Activated naive CD8-positive, alpha-beta T cell (primary cell): Measurements from ENCODE around the gene ABHD6.
"Not testable (repeated sequence)": the region's sequence is repeated elsewhere in the genome, so short reads cannot be mapped to it uniquely, and the experiment has no call there.

Experiments used
- H3K27ac Mint-ChIP-seq: one replicate; pipeline ENCODE4 v1.8.0; 2021; ENCODE audit warnings: mixed read lengths
- H3K27me3 Mint-ChIP-seq: one replicate; pipeline ENCODE4 v1.8.0; 2021; ENCODE audit warnings: mixed read lengths
- H3K36me3 Mint-ChIP-seq: one replicate; pipeline ENCODE4 v1.8.0; 2021; ENCODE audit warnings: mixed read lengths
- H3K4me1 Mint-ChIP-seq: one replicate; pipeline ENCODE4 v1.8.0; 2021; ENCODE audit warnings: low read depth, mixed read lengths
- H3K4me3 Mint-ChIP-seq: one replicate; pipeline ENCODE4 v1.8.0; 2021; ENCODE audit warnings: mild to moderate bottlenecking, mixed read lengths
- H3K9me3 Mint-ChIP-seq: one replicate; pipeline ENCODE4 v1.8.0; 2021; ENCODE audit warnings: low read depth, mixed read lengths

ABHD6 gene

DNA sequence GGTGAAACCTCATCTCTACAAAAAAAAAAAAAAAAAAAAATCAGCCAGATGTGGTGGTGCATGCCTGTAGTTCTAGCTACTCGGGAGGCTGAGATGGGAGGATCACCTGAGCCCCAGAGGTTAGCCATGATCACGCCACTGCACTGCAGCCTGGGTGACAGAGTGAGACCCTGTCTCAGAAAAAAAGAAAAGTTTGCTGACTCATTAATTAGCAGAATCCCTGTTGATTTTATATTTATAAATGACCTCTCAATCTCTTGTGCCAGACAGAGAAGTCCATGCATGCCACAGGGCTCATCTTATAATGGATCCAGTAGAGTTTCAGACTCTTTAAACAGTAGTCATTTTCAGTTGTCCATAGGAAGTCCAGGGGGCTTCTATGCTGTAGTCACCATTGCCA lies 32.9 kb downstream of the ABHD6 start:
- no peak overlapping the region for H3K27ac Mint-ChIP-seq
- no peaks in the 10 kb centered on the region for H3K27me3 Mint-ChIP-seq
- peaks cover 7% of the 10 kb centered on the region for H3K4me1 Mint-ChIP-seq
- H3K4me3 Mint-ChIP-seq, result no peak overlapping the region
- no peaks in the 10 kb centered on the region for H3K9me3 Mint-ChIP-seq
- H3K36me3 Mint-ChIP-seq, result peaks cover 25% of the 10 kb centered on the region

- no peaks in the 10 kb centered on the region for H3K27me3 Mint-ChIP-seq
- peaks cover 31% of the 10 kb centered on the region for H3K36me3 Mint-ChIP-seq
- peaks cover 7% of the 10 kb centered on the region for H3K4me1 Mint-ChIP-seq
- no peak overlapping the region for H3K4me3 Mint-ChIP-seq
- H3K9me3 Mint-ChIP-seq, result no peaks in the 10 kb centered on the region
- peak overlapping the region; percentile 77 for H3K27ac Mint-ChIP-seq
Observed at GRCh38 chr3:58271901-58272501, 34.4 kb downstream of the ABHD6 start.

GRCh38 chr3:58272891-58273290 lies 35.3 kb downstream of the ABHD6 start:
- Mint-ChIP-seq H3K36me3 (peaks cover 34% of the 10 kb centered on the region), H3K9me3 (no peaks in the 10 kb centered on the region), H3K4me1 (peaks cover 7% of the 10 kb centered on the region), H3K4me3 (no peak overlapping the region), H3K27ac (no peak overlapping the region), H3K27me3 (no peaks in the 10 kb centered on the region)

DNA sequence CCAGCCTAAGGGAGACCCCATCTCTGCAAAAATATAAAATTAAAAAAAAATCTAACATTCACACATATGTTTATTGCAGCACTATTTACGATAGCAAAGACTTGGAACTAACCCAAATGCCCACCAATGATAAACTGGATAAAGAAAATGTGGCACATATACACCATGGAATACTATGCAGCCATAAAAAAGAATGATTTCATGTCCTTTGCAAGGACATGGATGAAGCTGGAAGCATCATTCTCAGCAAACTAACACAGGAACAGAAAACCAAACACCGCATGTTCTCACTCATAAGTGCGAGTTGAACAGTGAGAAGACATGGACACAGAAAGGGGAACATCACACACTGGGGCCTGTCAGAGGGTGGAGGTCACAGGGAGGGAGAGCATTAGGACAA lies 35.8 kb downstream of the ABHD6 start:
- not testable (repeated sequence) for H3K27ac Mint-ChIP-seq, H3K4me1 Mint-ChIP-seq, H3K4me3 Mint-ChIP-seq, H3K9me3 Mint-ChIP-seq, H3K27me3 Mint-ChIP-seq
- H3K36me3 Mint-ChIP-seq, result peaks cover 31% of the 10 kb centered on the region

- no peaks in the 10 kb centered on the region for H3K27me3 Mint-ChIP-seq
- peaks cover 7% of the 10 kb centered on the region for H3K4me1 Mint-ChIP-seq
- H3K9me3 Mint-ChIP-seq, result no peaks in the 10 kb centered on the region
- no peak overlapping the region for H3K4me3 Mint-ChIP-seq
- H3K27ac Mint-ChIP-seq, result no peak overlapping the region
- H3K36me3 Mint-ChIP-seq, result peaks cover 32% of the 10 kb centered on the region
Observed at GRCh38 chr3:58274027-58274614, 36.5 kb downstream of the ABHD6 start.

DNA sequence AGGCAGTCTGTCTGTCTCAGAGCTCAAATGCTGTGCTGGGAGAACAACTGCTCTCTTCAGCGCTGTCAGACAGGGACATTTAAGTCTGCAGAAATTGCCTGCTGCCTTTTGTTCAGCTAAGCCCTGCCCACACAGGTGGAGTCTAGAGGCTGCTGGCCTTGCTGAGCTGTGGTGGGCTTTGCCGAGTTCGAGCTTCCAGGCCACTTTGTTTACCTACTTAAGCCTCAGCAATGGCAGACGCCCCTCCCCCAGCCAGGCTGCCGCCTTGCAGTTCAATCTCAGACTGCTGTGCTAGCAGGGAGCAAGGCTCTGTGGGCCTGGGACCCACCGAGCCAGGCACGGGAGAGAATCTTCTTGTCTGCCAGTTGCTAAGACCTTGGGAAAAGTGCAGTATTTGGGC lies 43.5 kb downstream of the ABHD6 start:
- H3K27ac Mint-ChIP-seq, result no peak overlapping the region
- no peaks in the 10 kb centered on the region for H3K27me3 Mint-ChIP-seq
- H3K36me3 Mint-ChIP-seq, result peaks cover 20% of the 10 kb centered on the region
- H3K4me1 Mint-ChIP-seq, result no peaks in the 10 kb centered on the region
- no peak overlapping the region for H3K4me3 Mint-ChIP-seq
- no peaks in the 10 kb centered on the region for H3K9me3 Mint-ChIP-seq

DNA sequence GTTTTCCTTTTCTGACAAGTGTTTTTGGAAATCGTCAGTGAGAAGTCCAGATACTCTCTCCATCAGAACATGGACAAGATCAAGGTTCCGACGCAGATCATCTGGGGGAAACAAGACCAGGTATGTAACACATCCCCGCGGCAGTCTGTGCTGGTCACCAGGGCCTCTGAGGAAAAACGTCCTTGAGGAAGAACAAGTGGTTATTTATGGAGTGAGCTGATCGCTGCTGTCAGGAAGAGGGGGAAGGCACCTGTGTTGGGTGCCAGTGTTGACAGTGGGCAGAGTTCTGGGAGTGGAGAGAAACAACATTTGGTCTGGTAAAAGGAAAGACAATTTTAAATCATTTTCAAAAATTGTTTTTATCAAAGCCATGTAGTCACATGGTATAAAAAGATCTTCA lies 47.7 kb downstream of the ABHD6 start:
- no peaks in the 10 kb centered on the region for H3K27me3 Mint-ChIP-seq
- H3K27ac Mint-ChIP-seq, result no peak overlapping the region
- no peaks in the 10 kb centered on the region for H3K9me3 Mint-ChIP-seq
- H3K36me3 Mint-ChIP-seq, result peaks cover 9% of the 10 kb centered on the region
- no peaks in the 10 kb centered on the region for H3K4me1 Mint-ChIP-seq
- H3K4me3 Mint-ChIP-seq, result no peak overlapping the region

- Mint-ChIP-seq H3K9me3 (no peaks in the 10 kb centered on the region), H3K27ac (no peak overlapping the region), H3K4me1 (no peaks in the 10 kb centered on the region), H3K27me3 (no peaks in the 10 kb centered on the region), H3K36me3 (peaks cover 8% of the 10 kb centered on the region), H3K4me3 (no peak overlapping the region)
Observed at GRCh38 chr3:58287354-58287753, 49.8 kb downstream of the ABHD6 start.

- Mint-ChIP-seq H3K36me3 (peaks cover 8% of the 10 kb centered on the region), H3K9me3 (no peaks in the 10 kb centered on the region)
Observed at GRCh38 chr3:58288011-58288728, 50.6 kb downstream of the ABHD6 start.

DNA sequence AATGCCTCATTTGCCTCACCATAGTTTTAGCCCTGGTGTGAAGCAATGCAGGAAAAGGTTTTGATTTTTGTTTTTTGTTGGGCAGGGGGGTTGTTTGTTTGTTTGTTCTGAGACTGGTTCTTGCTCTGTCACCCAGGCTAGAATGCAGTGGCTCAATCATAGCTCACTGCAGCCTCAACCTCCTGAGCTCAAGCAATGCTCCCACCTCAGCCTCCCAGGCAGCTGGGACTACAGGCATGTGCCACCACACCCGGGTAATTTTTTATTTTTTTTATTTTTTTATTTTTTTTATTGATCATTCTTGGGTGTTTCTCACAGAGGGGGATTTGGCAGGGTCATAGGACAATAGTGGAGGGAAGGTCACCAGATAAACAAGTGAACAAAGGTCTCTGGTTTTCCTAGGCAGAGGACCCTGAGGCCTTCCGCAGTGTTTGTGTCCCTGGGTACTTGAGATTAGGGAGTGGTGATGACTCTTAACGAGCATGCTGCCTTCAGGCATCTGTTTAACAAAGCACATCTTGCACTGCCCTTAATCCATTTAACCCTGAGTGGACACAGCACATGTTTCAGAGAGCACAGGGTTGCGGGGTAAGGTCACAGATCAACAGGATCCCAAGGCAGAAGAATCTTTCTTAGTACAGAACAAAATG lies 51.5 kb downstream of the ABHD6 start:
- not testable (repeated sequence) for H3K27ac Mint-ChIP-seq, H3K27me3 Mint-ChIP-seq, H3K9me3 Mint-ChIP-seq, H3K4me3 Mint-ChIP-seq, H3K4me1 Mint-ChIP-seq
- peaks cover 10% of the 10 kb centered on the region for H3K36me3 Mint-ChIP-seq

More at GRCh38 chr3:58288011-58288728, 50.6 kb downstream of the ABHD6 start:
- Mint-ChIP-seq H3K27ac (no peak overlapping the region), H3K27me3 (no peaks in the 10 kb centered on the region), H3K4me3 (no peak overlapping the region), H3K4me1 (no peaks in the 10 kb centered on the region)

DNA sequence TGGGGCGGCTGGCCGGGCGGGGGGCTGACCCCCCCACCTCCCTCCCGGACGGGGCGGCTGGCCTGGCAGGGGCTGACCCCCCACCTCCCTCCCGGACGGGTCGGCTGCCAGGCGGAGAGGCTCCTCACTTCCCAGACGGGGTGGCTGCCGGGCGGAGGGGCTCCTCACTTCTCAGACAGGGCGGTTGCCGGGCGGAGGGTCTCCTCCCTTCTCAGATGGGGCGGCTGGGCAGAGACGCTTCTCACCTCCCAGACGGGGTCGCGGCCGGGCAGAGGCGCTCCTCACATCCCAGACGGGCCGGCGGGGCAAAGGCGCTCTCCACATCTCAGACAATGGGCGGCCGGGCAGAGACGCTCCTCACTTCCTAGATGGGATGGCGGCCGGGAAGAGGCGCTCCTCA lies 52.9 kb downstream of the ABHD6 start:
- not testable (repeated sequence) for H3K4me3 Mint-ChIP-seq, H3K36me3 Mint-ChIP-seq, H3K9me3 Mint-ChIP-seq, H3K27ac Mint-ChIP-seq, H3K27me3 Mint-ChIP-seq, H3K4me1 Mint-ChIP-seq

DNA sequence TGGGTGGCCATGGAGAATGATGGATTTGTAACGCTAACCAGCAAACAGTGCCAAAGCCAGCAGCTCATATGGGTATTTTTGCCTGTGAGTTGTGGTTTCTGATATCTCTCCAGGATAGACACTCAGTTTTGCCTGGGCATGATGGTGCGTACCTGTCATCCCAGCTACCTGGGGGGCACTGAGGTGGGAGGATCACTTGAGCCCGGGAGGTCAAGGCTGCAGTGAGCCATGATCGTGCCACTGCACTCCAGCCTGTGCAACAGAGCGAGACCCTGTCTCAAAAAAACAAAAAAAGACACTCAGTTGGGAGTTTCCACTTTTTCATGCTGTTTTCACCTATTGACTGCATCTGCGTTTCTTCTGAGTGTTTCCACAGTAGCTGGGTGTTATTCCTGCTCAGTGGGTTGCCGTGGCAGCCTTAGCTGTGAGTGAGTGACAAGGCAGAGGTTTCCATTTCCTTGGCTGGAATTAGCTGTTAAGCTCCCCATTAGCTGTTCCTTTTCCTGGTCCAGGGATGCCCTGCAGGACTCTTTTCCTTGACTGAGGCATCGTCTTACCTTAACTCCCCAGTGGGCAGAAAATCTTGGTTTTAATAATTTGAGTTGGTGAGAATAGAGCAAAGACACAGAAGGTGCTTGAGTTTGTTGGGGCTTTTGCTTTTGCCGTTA lies 54.2 kb downstream of the ABHD6 start:
- H3K4me1 Mint-ChIP-seq, result no peaks in the 10 kb centered on the region
- H3K9me3 Mint-ChIP-seq, result no peaks in the 10 kb centered on the region
- H3K27me3 Mint-ChIP-seq, result no peaks in the 10 kb centered on the region
- peaks cover 11% of the 10 kb centered on the region for H3K36me3 Mint-ChIP-seq
- no peak overlapping the region for H3K27ac Mint-ChIP-seq
- H3K4me3 Mint-ChIP-seq, result no peak overlapping the region

GRCh38 chr3:58292866-58293265 lies 55.3 kb downstream of the ABHD6 start:
- Mint-ChIP-seq H3K27me3 (no peaks in the 10 kb centered on the region), H3K9me3 (no peaks in the 10 kb centered on the region), H3K36me3 (peaks cover 11% of the 10 kb centered on the region), H3K4me1 (no peaks in the 10 kb centered on the region), H3K27ac (no peak overlapping the region), H3K4me3 (no peak overlapping the region)

- no peak overlapping the region for H3K4me3 Mint-ChIP-seq
- H3K4me1 Mint-ChIP-seq, result no peaks in the 10 kb centered on the region
- H3K36me3 Mint-ChIP-seq, result peaks cover 8% of the 10 kb centered on the region
- H3K9me3 Mint-ChIP-seq, result no peaks in the 10 kb centered on the region
- H3K27ac Mint-ChIP-seq, result no peak overlapping the region
- H3K27me3 Mint-ChIP-seq, result peaks cover 1% of the 10 kb centered on the region
Observed at GRCh38 chr3:58293516-58293915, 55.9 kb downstream of the ABHD6 start.

DNA sequence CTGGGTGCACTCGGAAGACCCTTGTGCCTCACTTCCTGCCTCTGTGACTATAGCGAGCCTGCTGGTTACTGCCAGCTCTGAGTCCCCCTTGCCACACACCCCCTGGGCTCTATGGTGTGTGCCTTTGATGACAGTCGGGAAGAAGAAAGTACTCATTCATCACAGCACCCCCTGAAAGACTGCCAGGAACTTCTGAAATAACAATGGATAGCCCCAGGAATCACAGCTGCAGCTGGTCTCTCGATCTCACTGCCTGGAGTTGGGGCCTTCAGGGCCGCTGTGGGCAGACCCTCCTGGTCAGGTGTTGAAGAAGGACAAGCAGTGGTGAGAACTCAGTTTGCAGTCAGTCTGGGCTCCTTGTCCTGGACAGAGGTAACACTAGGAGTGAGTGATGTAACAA lies 58.7 kb downstream of the ABHD6 start:
- Mint-ChIP-seq H3K27me3 (peaks cover 9% of the 10 kb centered on the region), H3K27ac (no peak overlapping the region), H3K4me1 (no peaks in the 10 kb centered on the region), H3K4me3 (no peak overlapping the region), H3K36me3 (peaks cover 8% of the 10 kb centered on the region), H3K9me3 (peaks cover 1% of the 10 kb centered on the region)
